22Rv1 (cell line): Measurements from ENCODE around the gene TCF4.

Source experiments
- H3K27ac ChIP-seq: fragments of 450-650 bp; 2 replicates; pipeline ENCODE4 v1.5.1; 2017
- CTCF ChIP-seq: fragments of 450-650 bp; IDR thresholded peaks from 2 replicates; pipeline ENCODE4 v1.5.1; 2017; ENCODE audit warnings: mild to moderate bottlenecking
- ZFX ChIP-seq: fragments of 450-650 bp; IDR thresholded peaks from 2 replicates; pipeline ENCODE4 v1.6.1; 2017; ENCODE audit warnings: antibody characterized with exemption, borderline replicate concordance

Gene TCF4

GRCh38 chr18:55547705-55548056 lies 40.3 kb downstream of the TCF4 start:
- no peak for TF ChIP-seq ZFX
- no peak for TF ChIP-seq CTCF
- H3K27ac ChIP-seq, result no peak overlapping the region

DNA sequence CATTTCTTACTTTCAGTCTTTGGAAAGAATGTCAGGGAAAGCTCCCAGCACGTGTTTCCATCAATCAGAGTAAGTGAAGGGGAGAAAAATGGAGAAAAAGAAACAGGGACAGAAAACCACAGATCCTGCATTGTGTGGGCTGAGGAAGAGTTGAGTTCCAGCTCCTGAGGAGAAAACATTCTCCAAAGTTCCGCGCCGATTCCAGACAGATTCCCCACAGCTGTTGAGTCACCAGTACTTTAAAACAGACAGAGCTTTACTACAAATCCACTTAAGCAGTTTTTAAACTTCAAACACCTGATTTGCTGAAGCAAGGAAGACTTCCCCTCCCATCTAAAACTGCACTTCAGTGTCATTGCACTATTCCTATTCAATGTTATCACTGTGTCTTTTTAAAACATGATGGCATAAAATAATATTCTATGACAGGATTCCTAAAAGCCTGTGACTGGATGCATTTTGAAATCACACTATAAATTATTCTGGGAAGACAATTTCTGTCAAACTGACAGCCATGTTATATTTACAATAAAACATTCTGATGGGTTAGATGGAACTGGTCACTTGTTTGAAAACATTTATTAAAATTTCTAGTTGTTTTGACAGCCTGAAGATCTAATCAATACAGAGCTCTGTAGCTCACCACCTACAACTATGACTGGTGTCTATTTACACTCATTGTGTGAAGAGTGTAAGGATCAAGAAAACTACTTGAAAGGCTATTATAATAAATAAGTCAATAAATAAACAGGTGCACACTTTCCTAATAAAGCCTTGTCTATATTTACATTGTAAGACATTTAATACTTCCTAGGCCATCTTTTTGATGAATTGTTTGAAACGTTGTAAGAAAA lies 40.9 kb downstream of the TCF4 start:
- H3K27ac ChIP-seq, result no peak overlapping the region
- TF ChIP-seq ZFX (no peak), CTCF (no peak)

- TF ChIP-seq ZFX (no peak), CTCF (no peak)
- H3K27ac ChIP-seq, result no peak overlapping the region
Observed at GRCh38 chr18:55544014-55544413, 44.0 kb downstream of the TCF4 start.

- no peak for TF ChIP-seq ZFX
- no peak for TF ChIP-seq CTCF
- H3K27ac ChIP-seq, result no peak overlapping the region
Observed at GRCh38 chr18:55543130-55543704, 44.8 kb downstream of the TCF4 start.

DNA sequence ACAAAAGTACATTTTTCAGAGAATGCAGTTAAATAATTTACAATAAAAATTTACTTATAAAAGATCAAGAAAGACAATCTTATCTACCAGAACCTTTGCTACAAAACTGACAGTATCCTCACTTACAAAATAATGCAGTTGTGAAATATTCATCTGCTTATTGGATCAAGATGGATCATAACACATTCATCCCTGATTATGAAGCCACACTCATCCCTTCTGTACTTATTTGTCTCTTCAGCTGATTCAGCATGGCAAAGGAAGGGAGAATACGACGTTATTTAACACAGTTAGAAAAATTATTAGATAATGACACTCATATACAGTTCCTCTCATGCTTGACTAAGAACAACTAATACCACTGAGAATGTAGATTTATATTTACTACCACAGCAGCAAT lies 46.4 kb downstream of the TCF4 start:
- TF ChIP-seq CTCF, result no peak
- TF ChIP-seq ZFX, result no peak
- no peak overlapping the region for H3K27ac ChIP-seq

GRCh38 chr18:55539240-55539639 lies 48.8 kb downstream of the TCF4 start:
- no peak overlapping the region for H3K27ac ChIP-seq
- TF ChIP-seq ZFX (no peak), CTCF (no peak)

DNA sequence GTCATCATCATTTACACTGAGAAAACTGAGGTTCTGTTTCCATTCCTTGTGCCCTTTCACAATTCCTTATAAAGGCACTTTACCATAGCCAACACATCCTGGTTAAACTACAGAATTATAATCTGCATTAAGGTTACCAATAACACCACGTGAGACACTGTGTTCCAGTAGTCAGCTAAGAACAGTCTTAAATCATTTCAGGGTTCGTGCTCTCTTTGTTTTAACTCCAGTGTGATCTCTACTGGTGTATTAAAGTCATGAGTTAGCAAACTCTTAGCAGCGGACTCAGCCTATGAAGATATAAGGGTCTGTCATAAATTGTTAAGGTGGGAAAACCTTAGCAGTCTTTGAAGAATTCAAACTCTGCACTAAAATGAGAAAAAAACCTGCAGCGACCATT lies 53.0 kb downstream of the TCF4 start:
- H3K27ac ChIP-seq, result no peak overlapping the region
- TF ChIP-seq CTCF (no peak), ZFX (no peak)
